ENCODE data around the gene SLC5A4.
"Not testable (repeated sequence)": the region's sequence is repeated elsewhere in the genome, so short reads cannot be mapped to it uniquely, and the experiment has no call there.

The SLC5A4 gene

DNA sequence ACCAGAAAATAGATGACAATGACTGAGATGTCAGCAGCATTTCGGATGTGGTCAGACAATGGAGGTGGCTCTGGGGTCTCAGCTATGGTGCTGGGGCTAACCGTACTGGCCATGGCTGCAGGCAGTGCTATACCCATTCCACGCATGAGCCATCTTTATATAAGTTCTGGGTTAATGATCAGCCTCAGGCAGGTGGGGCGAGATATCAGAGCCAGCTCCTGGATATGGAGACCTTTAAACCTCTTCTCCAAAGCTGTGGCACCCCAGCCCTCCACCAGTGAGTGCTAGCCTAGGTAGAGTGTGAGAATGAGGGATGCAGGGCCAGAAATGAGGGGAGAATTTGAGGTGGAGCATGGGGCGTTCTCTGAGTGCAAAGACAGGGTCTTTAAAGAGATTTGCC, at the start of gene SLC5A4:
Gene SLC5A4, minus strand, starts transcription at position 131 of the 400 bp plus-strand sequence. Its CDS starts 18 bp downstream, at position 113.
- no peak for DNase-seq (ENCODE audit: low read depth)

DNA sequence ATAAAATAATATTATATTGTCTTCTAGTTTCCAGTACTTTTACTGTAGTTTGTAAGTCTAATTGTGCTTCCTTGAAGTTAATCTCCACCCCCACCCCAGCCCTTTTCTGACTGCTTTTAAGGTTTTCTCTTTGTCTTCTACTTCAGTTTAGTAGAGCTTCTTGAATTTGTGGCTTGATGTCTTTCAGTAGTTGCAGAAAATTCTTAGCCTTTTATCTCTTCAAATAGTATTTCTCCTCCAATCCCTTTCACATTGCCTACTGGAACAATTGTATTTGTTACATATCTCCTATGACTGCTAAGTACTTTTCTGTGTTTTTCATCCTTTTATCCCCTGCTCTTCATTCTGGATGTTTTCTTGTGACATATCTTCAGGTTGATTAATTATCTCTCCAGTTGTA, 38.8 kb upstream of the SLC5A4 start:
- not testable (repeated sequence) for DNase-seq (ENCODE audit: low read depth)

DNA sequence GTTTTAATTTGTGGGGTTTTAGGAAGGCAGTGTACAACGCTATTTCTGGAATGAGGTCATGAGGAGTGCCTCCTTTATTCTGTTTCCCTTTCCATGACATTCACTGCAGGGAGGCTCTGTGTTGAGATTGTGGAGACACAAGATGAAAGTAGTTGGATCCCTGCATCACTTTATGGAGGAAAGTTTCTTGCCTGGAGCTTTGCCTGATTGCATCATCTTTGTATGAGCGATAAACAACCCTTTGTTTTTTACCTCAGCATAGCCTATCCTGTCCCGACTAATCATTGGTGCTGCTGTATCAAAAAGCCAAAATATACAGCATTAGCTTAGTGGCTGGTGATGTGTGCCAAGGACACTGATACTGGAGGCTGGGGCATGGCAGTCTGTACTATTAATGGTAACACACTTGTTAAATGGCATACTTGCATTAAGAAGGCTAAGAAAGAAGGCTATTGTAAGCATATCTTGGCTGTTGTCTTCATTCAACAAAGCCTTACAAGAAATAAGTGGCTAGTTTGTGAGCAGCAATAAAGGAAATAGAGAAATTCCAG, 31.2 kb upstream of the SLC5A4 start:
- no peak for DNase-seq (ENCODE audit: low read depth)

DNA sequence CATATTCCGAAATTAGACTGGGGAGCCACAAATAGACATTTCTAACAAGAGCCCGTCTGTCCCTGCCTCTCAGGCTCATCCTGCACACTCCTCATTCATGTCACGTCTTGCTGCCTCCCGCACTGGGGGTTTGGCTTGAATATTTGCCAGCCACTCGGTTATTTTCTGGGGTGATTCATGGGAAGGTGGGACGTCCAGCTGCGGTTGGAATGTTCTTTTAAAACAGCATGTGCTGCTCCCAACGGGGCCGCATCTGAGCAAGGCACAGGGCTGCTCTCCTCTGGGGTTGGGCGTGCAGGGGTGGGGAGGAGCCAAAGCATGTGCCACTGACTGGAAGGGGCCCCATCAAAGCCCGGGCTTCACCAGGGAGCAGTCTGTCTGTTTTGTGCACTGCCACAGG, 25.9 kb upstream of the SLC5A4 start:
- no peak for DNase-seq (ENCODE audit: low read depth)

DNA sequence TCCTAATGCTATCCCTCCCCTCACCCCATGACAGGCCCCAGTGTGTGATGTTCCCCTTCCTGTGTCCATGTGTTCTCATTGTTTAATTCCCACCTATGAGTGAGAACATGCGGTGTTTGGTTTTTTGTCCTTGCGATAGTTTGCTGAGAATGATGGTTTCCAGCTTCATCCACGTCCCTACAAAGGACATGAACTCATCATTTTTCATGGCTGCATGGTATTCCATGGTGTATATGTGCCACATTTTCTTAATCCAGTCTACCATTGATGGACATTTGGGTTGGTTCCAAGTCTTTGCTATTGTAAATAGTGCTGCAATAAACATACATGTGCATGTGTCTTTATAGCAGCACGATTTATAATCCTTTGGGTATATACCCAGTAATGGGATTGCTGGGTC, 20.2 kb upstream of the SLC5A4 start:
- not testable (repeated sequence) for DNase-seq (ENCODE audit: low read depth)

DNA sequence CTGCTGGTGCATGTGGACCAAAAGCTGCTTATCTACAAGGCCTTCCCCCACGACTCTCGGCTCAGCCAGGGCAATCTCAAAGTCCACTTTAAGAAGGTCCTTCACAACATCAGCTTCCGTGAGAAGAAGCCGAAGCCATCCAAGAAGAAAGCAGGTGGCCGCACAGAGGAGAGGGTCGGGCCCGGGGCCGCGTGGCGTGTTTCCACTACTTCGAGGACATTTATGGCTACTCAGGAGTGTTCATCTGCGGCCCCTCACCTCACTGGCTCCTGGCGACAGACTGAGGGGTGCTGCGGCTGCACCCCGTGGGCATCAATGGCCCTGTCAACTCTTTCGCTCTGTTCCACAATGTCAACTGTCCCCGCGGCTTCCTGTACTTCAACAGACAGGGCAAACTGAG, 16.2 kb upstream of the SLC5A4 start:
- no peak for DNase-seq (ENCODE audit: low read depth)

DNA sequence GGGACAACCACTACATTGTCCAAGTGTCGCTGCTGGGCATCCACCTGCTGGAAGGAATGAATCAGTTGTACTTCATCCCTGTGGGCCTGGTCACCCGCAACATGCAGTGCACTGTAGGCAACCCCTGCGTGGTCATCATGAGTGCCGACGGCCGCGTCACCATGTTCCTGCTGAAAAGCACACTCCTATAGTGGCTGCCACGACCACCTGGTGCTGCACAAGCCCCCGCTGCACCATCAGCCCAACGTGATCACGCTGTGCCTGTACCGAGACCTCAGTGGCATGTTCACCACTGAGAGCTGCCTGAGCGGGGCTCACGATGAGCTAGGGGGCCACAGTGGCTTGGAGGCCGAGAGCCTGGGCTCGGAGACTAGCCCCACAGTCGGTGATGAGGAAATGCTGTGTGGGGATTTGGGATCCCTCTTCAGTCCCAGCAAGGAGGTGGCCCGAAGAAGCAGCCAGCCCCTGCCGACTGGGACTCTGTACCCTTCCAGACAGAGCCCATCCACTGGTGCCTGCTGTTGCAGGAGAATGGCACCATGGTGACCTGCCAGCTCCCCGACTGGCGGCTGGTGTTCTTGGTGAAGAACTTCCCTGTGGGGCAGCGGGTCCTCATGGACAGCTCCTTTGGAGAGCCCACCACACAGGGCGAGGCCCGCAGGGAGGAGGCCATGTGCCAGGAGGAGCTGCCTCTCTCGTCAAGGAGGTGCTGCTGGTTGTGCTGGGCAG, 15.7 kb upstream of the SLC5A4 start:
- DNase-seq (ENCODE audit: low read depth): no peak

DNA sequence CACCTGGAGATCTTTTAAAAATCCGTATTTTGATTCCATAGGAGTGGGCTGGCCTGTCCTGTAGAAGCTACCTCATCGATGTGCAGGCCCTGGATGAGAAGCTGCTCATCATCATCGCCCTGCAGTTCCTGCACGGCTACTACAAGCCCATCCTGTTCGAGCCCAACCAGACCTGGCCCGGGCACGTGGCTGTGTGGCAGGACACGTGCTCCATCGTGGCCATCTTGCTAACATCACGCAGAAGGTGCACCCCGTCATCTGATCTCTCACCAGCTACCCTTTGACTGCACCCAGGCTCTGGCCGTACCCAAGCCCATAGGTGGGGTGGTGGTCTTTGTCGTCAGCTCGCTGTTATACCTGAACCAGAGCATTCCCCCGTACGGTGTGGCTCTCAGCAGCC, 14.2 kb upstream of the SLC5A4 start:
- DNase-seq (ENCODE audit: low read depth): no peak

DNA sequence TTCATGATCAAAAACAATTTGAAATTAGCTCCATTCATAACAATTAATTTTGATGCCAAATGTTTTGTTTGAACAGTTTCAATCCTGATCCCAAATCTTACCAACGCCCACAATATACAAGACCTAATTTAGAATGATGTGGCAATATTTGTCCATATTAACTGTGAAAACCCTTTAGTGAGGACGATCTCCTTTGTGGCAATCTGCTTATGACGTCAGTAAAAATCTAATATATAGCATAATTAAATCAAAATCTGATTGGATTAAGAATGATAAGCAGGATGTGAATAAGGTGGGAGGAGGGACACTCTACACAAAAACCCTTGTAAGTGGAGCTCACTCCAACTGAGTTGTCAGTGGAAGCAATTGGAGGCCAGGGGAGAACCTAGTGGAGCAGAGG, 11.9 kb upstream of the SLC5A4 start:
- DNase-seq (ENCODE audit: low read depth): no peak

DNA sequence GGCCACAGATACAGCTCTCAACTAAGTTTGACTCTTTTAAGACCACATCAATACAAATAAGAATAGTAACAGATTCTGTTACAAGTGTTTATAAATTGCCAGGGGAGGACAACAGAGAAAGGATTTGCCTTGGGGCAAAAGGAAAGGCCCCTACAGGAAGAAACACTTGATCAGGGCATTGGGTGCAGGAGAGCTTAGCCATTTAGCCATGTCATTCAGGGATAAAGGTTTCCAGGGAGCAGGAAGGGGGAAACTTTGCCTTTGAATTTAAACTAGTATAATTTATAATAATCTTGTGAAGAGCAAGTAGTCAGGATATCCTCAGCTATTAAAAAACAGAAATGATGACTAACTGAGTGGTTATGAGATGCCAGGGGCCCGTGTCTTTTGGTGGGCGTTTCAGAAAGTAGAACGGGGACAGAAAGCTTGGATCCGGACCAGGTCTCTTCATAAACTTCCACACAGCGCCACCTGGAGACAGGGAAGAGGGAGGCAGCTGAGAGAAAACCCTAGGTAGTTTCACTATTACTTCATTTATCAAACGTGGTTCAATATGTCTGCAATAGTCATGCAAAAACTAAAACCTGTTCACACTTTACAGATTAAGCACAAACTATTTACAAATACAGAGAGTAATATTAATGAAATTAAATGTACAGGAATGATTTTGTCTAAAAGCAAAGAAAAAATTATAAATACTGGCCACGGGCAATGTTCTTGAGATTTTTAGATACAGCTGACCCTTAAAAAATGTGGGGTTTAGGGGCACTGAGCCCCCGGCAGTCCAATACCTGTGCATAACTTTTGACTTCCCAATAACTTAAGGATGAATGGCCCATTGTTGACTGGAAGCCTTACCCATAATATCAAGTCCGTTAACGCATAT, 11.0 kb upstream of the SLC5A4 start:
- DNase-seq (ENCODE audit: low read depth): peak; percentile 42

DNA sequence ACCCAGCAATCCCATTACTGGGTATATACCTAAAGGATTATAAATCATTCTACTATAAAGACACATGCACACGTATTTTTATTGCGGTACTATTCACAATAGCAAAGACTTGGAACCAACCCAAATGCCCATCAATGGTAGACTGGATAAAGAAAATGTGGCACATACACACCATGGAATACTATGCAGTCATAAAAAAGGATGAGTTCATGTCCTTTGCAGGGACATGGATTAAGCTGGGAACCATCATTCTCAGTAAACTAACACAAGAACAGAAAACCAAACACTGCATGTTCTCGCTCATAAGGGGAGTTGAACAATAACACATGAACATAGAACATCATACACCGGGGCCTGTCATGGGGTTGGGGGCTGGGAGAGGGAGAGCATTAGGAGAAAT, 8.5 kb upstream of the SLC5A4 start:
- not testable (repeated sequence) for DNase-seq (ENCODE audit: low read depth)

DNA sequence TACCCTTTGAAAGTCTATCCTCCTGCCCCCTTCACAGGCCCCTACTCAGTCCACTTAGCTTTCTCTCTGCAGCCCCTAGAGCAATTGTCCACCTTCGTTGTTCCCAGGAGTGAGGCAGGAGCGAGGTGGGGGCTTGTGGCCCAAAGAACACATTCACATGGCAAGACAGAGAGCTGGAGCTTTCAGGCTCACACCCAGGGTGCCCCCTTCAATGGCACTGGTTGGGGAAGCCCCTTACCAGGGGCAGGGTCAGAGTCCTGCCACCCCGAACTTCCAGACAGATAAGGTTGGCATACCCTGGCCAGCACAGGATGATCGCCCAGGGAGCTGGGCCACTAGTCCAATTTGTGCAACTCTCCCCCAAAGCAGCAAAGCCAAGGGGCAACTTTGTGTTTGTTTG, 6.2 kb upstream of the SLC5A4 start:
- DNase-seq (ENCODE audit: low read depth): no peak

DNA sequence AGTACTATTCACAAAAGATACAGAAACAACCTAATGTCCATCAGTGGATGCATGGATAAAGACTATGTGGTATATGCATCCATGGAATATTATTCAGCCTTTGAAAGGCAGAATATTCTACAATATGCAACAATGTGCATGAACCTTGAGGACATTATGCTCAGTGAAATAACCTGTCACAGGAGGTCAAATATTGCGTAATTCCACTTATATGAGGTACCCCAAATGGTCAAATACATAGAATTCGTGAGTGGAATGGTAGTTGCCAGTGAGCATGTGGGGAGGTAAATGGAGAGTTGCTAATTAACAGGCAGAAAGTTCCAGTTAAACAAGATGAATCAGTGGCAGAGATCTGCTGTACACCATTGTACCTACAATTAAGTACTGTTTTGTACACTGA, 3.6 kb upstream of the SLC5A4 start:
- no peak for DNase-seq (ENCODE audit: low read depth)

DNA sequence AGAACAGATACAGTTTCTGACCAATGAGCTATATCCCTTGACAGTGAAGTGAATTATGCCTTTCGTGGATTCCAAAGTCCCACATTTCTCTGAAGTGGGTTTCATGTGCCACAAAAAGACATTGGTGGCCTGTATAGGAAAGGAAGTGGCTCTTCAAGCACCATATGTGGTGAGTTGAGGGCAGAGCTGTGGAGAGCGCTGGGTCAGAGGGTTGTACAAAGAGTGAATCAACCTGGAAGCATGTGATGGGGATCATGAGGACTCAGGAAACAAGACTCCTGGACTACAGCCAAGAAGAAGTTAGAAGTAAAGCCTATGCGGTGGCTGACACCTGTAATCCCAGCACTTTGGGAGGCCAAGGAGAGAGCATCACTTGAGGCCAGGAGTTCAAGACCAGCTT, 579 bp upstream of the SLC5A4 start:
- DNase-seq (ENCODE audit: low read depth): no peak

DNA sequence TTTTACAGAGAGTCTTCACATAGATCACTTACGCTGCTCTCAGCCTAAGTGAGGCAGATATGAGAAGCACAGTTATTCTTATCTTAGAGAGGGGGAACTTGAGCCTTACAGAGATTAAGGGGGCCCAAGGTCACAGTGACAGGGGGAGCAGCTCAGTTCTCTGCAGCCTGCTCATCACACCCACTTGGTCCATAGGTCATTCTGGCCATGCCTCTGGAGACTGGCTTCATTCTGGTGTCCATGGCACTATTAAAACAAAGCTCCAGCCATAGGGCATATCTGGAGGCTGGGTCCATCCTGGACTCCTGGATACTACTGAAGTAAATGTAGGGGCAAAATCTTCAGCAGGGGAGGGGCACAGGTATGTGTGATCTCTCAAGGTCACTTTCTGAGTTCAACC, 5.9 kb downstream of the SLC5A4 start:
- DNase-seq (ENCODE audit: low read depth): no peak

DNA sequence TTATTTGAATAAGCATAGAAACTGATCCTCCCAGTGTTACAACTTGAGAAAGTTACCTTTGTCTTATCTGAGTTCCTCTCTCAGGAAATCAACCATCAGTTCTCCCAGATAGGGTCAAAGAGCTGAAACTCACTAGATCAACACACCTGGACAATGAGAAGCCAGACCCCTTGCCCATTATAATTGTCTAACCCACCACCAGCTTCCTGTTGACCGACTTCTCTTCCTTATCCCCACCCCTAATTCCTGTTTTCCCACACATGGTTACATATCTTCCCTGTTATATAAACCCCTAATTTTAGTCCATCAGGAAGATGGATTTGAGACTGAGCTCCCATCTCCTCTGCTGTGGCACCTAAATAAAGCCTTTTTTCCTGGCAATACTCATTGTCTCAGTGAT, 6.9 kb downstream of the SLC5A4 start:
- no peak for DNase-seq (ENCODE audit: low read depth)

DNA sequence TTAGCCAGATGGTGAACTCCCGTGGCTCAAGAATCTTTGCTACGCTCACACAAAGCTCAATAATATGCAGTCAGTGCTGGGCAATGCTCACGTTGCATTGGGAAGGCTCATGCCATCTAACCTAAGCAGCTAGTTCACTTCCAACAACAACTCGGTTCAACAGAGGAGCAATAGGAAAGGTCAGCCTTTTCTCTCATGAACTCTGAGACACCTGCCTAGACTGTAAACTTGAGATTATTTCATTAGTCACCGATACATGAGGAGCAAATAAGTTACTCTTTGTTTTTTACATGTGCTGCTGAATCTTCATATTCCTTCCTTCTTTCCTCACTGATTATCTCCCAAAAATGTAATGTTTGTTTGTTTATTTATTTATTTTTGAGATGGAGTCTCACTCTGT, 9.0 kb downstream of the SLC5A4 start:
- DNase-seq (ENCODE audit: low read depth): no peak

DNA sequence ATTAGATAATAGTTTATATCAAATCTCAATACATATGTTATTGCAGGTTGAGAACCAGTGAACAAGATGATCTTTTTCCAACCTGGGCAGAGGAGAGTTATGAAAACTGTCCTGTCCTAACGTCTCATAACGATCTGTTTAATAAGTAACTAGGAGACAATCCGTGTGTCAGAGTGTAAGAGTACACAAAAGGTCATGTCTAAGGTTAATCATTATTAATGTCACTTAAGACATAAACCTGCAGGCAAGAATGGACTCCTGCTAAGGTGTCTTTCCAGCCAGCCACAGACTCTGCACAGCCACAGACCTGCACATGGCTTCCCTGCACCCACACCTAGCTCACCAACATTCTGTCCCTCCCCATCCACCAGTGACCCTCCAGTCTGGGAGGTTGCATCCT, 10.1 kb downstream of the SLC5A4 start:
- no peak for DNase-seq (ENCODE audit: low read depth)

DNA sequence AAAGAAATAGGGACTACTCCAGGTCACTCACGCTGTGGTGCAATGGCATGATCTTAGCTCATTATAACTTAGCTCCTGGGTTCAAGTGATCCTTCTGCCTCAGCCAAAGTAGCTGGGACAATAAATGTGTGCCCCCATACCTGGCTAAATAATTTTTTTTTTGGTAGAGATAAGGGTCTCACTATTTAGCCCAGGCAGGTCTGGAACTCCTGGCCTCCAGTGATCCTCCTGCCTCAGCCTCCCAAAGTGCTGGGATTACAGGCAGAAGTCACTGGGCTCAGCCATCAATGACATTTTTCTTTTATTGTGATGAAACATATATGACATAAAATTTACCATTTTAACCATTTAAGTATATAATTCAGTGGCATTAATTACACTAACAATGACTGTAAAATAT, 10.6 kb downstream of the SLC5A4 start:
- no peak for DNase-seq (ENCODE audit: low read depth)

DNA sequence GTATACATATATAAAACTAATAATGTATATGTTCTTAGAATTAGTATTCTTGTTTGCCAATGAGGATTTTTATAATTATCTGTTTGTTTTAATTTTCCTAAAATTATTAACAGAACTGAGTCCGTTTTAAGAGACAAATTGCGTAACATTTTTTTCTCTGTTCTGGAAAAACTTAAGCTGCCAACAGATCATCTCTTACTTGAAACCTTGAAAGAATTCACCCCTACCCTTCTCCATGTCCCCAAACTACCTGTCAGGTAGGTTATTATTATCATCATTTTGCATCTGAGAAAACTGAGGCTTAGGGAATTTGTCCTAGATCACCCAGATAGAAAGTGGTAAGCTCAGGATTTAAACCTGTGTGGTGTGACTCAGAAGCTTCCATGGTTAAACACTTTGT, 14.7 kb downstream of the SLC5A4 start:
- no peak for DNase-seq (ENCODE audit: low read depth)

DNA sequence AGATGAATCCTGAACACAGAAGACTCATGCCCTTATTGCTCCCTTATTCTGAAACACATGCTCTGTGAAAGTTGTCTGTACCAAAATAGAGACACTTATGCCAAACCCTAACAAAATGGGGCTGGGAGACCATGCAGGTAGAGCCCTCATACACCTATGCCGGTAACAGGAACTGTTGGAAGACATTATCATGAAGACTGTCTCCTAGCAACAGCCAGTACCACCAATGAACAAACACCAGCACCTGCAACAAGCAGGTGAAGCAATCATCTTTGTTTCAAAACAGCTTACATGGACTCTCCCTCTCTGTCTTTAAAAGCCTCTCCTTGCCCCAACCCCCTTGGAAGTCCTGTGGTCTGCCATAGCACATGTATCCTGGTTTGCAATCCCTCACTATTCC, 17.2 kb downstream of the SLC5A4 start:
- no peak for DNase-seq (ENCODE audit: low read depth)

DNA sequence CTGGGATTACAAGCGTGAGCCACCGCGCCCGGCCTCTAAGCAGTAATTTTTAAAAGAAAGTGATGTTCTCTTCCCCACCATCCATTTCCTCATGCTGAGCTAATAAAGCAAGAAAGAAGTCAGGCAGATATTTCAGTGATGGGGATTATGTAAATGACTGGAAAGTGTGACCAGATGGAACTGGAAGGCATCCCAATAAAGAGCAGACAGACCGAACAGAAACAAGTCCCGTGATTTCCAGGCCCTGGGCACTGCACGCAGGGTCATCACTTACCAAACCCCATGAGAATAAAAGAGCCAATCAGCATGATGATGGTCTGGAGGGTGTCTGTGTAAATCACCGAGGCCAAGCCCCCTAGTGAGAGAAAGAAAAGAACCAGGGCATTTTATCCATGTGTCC, 18.2 kb downstream of the SLC5A4 start:
- no peak for DNase-seq (ENCODE audit: low read depth)

DNA sequence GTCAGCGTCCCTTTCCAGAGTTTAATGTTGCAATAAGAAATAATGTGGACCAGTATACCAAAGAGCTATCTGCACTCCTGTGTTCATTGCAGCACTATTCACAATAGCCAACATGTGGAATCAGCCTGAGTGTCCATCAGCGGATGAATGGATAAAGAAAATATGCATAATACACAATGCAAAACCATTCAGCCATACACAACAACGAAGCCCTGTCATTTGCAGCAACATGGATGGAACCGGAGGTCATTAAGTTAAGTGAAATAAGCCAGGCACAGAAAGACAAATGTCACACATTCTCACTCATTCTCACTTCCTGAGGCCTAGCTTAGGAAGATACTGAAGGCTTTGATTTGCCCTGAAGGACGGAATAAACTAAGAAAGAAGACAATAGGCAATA, 22.1 kb downstream of the SLC5A4 start:
- DNase-seq (ENCODE audit: low read depth): no peak
